K562 (cell line): ENCODE results near the gene YAF2. TPM values are rescaled to one million over a fixed set of nuclear protein-coding genes. Genes with fewer than 3 reads are reported as not detected.

ENCODE experiments used
- CGGBP1 ChIP-seq: fragments of 250-450 bp; sonication (Bioruptor Pico); IDR thresholded peaks from 2 replicates; pipeline ENCODE4 v1.9.0; 2021; ENCODE audit warnings: mild to moderate bottlenecking
- ETV5 ChIP-seq: sonication (generic); formaldehyde crosslinking; IDR thresholded peaks from 2 replicates; pipeline ENCODE4 v1.4.0; 2020; ENCODE audit warnings: low read depth, mild to moderate bottlenecking, missing genetic modification reagents
- HDGF ChIP-seq: fragments of 450-650 bp; IDR thresholded peaks from 2 replicates; pipeline ENCODE4 v1.6.1; 2016
- HMBOX1 ChIP-seq: sonication (generic); IDR thresholded peaks from 2 replicates; pipeline ENCODE4 v1.6.1; 2016
- OTX1 ChIP-seq: fragments of 450-650 bp; formaldehyde crosslinking; IDR thresholded peaks from 2 replicates; pipeline ENCODE4 v1.4.0; 2022; ENCODE audit warnings: mild to moderate bottlenecking
- POLR2AphosphoS5 ChIP-seq: IDR thresholded peaks from 2 replicates; pipeline ENCODE4 v1.6.1; 2011; ENCODE audit warnings: mild to moderate bottlenecking, low read depth, low read length, moderate library complexity; ENCODE audit not compliant: control insufficient read depth, insufficient read depth
- PYGO2 ChIP-seq: fragments of 450-650 bp; IDR thresholded peaks from 2 replicates; pipeline ENCODE4 v1.6.1; 2016; ENCODE audit warnings: mild to moderate bottlenecking, missing genetic modification characterization, moderate library complexity, missing compliant biosample characterization
- RBBP5 ChIP-seq: fragments of 200-600 bp; sonication (generic); IDR thresholded peaks from 2 replicates; pipeline ENCODE4 v1.6.1; 2012; ENCODE audit warnings: borderline replicate concordance, mild to moderate bottlenecking, low read length, control low read depth, inconsistent platforms; ENCODE audit not compliant: insufficient read depth, poor library complexity, severe bottlenecking
- RBM34 ChIP-seq: fragments of 200-400 bp; formaldehyde crosslinking; IDR thresholded peaks from 2 replicates; pipeline ENCODE4 v1.6.1; 2018; ENCODE audit warnings: low read length, borderline replicate concordance; ENCODE audit not compliant: insufficient read depth
- TAF9B ChIP-seq: fragments of 450-650 bp; IDR thresholded peaks from 2 replicates; pipeline ENCODE4 v1.6.1; 2018; ENCODE audit warnings: mild to moderate bottlenecking; ENCODE audit not compliant: partially characterized antibody
- TCF7L2 ChIP-seq: fragments of 150-350 bp; IDR thresholded peaks from 2 replicates; pipeline ENCODE4 v1.6.1; 2016; ENCODE audit warnings: low read depth, mild to moderate bottlenecking, low read length, moderate library complexity
- ZNF143 ChIP-seq: sonication (generic); formaldehyde crosslinking; IDR thresholded peaks from 2 replicates; pipeline ENCODE4 v1.9.0; 2022; ENCODE audit warnings: mild to moderate bottlenecking, missing genetic modification reagents
- ZNF184 ChIP-seq: sonication (generic); formaldehyde crosslinking; IDR thresholded peaks from 2 replicates; pipeline ENCODE4 v1.5.0; 2020; ENCODE audit warnings: missing genetic modification reagents
- polyA plus RNA-seq, 8 experiments: library from polyadenylated mRNA; depleted of rRNA in 4 of 8; stranded (reverse) in 5 of 8; unstranded in 3 of 8; fragments of >200 nt; fragmentation: Nextera tagmentation in 2 of 8; fragmentation: Illumina TruSeq in 1 of 8; extraction: Ambion mirVana in 2 of 8; extraction: Trizol in 1 of 8; gene quantifications; 2 replicates each; pipeline versions ENCODE4 v1.2.1 to v1.2.3, GENCODE V29; 2011 to 2014; ENCODE audit warnings: inconsistent platforms in 1 of 8, missing spikeins in 1 of 8
- total RNA-seq, 7 experiments: library from RNA; depleted of rRNA in 6 of 7; stranded (reverse); fragments of >200 nt in 6 of 7; fragmentation: Illumina TruSeq in 2 of 7; extraction: Trizol in 2 of 7; gene quantifications; 2 replicates each; pipeline versions ENCODE4 v1.2.1 to v1.2.3, GENCODE V29; 2011 to 2021; ENCODE audit warnings: low replicate concordance in 1 of 7
- TF ChIP-seq, protein P1 (sequence below), 2 experiments: IDR thresholded peaks; 2 replicates each; pipeline ENCODE4 v1.6.1; 2012; ENCODE audit warnings: improper control_type of control experiment in 2 of 2, low read depth in 2 of 2, low read length in 2 of 2, borderline replicate concordance in 1 of 2
- TF ChIP-seq, protein P2 (sequence below): fragments of 250-450 bp; sonication (Bioruptor Pico); IDR thresholded peaks from 2 replicates; pipeline ENCODE4 v1.4.0; 2020

YAF2 gene
- total and polyA plus RNA-seq, 9 of the 15 experiments (the other 6 are each of a cell fraction or from before 2014, with no cell fraction given): 10.6 to 26.4 (median 21.3) TPM

GRCh38 chr12:42238240-42239140, at the start of gene YAF2 (continued):
- TF ChIP-seq, protein P1, sequence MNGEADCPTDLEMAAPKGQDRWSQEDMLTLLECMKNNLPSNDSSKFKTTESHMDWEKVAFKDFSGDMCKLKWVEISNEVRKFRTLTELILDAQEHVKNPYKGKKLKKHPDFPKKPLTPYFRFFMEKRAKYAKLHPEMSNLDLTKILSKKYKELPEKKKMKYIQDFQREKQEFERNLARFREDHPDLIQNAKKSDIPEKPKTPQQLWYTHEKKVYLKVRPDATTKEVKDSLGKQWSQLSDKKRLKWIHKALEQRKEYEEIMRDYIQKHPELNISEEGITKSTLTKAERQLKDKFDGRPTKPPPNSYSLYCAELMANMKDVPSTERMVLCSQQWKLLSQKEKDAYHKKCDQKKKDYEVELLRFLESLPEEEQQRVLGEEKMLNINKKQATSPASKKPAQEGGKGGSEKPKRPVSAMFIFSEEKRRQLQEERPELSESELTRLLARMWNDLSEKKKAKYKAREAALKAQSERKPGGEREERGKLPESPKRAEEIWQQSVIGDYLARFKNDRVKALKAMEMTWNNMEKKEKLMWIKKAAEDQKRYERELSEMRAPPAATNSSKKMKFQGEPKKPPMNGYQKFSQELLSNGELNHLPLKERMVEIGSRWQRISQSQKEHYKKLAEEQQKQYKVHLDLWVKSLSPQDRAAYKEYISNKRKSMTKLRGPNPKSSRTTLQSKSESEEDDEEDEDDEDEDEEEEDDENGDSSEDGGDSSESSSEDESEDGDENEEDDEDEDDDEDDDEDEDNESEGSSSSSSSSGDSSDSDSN (IDR thresholded peaks at IDR 0.05; ENCODE audit: borderline replicate concordance in 1 of 2, low read depth in 2 of 2, low read length in 2 of 2): peak in 1 of 2 experiments; percentile 68; a peak in 2 of 4 replicates
- TF ChIP-seq TCF7L2 (peak; percentile 88), PYGO2 (tag) (no peak), HDGF (no peak), ZNF143 (CRISPR knock-in tag) (no peak), ZNF184 (CRISPR knock-in tag) (no peak), OTX1 (CRISPR knock-in tag) (no peak), RBBP5 (peak; percentile 88), TAF9B (peak; percentile 10), HMBOX1 (no peak), CGGBP1 (no peak), RBM34 (no peak), POLR2AphosphoS5 (peak; percentile 8; the same call in 1 of the 2 replicates), ETV5 (CRISPR knock-in tag) (no peak)
- TF ChIP-seq, protein P2, sequence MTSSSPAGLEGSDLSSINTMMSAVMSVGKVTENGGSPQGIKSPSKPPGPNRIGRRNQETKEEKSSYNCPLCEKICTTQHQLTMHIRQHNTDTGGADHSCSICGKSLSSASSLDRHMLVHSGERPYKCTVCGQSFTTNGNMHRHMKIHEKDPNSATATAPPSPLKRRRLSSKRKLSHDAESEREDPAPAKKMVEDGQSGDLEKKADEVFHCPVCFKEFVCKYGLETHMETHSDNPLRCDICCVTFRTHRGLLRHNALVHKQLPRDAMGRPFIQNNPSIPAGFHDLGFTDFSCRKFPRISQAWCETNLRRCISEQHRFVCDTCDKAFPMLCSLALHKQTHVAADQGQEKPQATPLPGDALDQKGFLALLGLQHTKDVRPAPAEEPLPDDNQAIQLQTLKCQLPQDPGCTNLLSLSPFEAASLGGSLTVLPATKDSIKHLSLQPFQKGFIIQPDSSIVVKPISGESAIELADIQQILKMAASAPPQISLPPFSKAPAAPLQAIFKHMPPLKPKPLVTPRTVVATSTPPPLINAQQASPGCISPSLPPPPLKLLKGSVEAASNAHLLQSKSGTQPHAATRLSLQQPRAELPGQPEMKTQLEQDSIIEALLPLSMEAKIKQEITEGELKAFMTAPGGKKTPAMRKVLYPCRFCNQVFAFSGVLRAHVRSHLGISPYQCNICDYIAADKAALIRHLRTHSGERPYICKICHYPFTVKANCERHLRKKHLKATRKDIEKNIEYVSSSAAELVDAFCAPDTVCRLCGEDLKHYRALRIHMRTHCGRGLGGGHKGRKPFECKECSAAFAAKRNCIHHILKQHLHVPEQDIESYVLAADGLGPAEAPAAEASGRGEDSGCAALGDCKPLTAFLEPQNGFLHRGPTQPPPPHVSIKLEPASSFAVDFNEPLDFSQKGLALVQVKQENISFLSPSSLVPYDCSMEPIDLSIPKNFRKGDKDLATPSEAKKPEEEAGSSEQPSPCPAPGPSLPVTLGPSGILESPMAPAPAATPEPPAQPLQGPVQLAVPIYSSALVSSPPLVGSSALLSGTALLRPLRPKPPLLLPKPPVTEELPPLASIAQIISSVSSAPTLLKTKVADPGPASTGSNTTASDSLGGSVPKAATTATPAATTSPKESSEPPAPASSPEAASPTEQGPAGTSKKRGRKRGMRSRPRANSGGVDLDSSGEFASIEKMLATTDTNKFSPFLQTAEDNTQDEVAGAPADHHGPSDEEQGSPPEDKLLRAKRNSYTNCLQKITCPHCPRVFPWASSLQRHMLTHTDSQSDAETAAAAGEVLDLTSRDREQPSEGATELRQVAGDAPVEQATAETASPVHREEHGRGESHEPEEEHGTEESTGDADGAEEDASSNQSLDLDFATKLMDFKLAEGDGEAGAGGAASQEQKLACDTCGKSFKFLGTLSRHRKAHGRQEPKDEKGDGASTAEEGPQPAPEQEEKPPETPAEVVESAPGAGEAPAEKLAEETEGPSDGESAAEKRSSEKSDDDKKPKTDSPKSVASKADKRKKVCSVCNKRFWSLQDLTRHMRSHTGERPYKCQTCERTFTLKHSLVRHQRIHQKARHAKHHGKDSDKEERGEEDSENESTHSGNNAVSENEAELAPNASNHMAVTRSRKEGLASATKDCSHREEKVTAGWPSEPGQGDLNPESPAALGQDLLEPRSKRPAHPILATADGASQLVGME: no peak
